Prostate gland (tissue), 2 donors: Measurements from ENCODE around the gene ZNF516. TPM values are rescaled to one million over a fixed set of nuclear protein-coding genes. Genes with fewer than 3 reads are reported as not detected.

Experiments used
- DNase-seq: peaks from one replicate; pipeline ENCODE4 v3.0.0-alpha.2; 2019; ENCODE audit warnings: low spot score
- H3K27ac ChIP-seq, 2 donors: fragments of 200-600 bp; sonication (generic); 2 replicates each; pipeline ENCODE4 v1.5.1; 2017 to 2019
- H3K27me3 ChIP-seq: fragments of 200-600 bp; sonication (generic); replicated peaks from 2 replicates; pipeline ENCODE4 v1.5.1; 2019; ENCODE audit not compliant: insufficient read depth
- H3K36me3 ChIP-seq, 2 donors: fragments of 200-600 bp; sonication (generic); 1 replicate in 1 of 2; 2 replicates in 1 of 2; pipeline versions ENCODE4 v1.5.1 to v1.8.1; 2017 to 2019
- H3K4me1 ChIP-seq: fragments of 200-600 bp; sonication (generic); replicated peaks from 2 replicates; pipeline ENCODE4 v1.5.1; 2019
- H3K4me3 ChIP-seq, 2 donors: fragments of 200-600 bp; sonication (generic); 2 replicates each; pipeline ENCODE4 v1.5.1; 2017 to 2019
- H3K9me3 ChIP-seq: fragments of 200-600 bp; sonication (generic); 2 replicates; pipeline ENCODE4 v1.5.1; 2017
- CTCF ChIP-seq, 4 experiments: fragments of 200-600 bp in 2 of 4; fragments of 450-650 bp in 2 of 4; sonication (generic) in 2 of 4; IDR thresholded peaks; 1 replicate in 3 of 4; 2 replicates in 1 of 4; pipeline ENCODE4 v1.5.1; 2016 to 2019; ENCODE audit warnings: antibody characterized with exemption in 4 of 4, mild to moderate bottlenecking in 2 of 4, moderate library complexity in 2 of 4
- POLR2A ChIP-seq: fragments of 450-650 bp; IDR thresholded peaks from one replicate; pipeline ENCODE4 v1.6.1; 2016; ENCODE audit warnings: antibody characterized with exemption, mild to moderate bottlenecking
- POLR2AphosphoS5 ChIP-seq: sonication (generic); formaldehyde crosslinking; IDR thresholded peaks from one replicate; pipeline ENCODE4 v1.6.1; 2017; ENCODE audit warnings: antibody characterized with exemption
- WGBS: methylation state at CpG from one replicate; pipeline ENCODE4 v1.1.5; 2018; 5-methylcytosine and 5-hydroxymethylcytosine counted together
- intact Hi-C: fragments of 100-400 bp; cut with DNase I; formaldehyde crosslinking; loops from one replicate; pipeline ENCODE4 v1.14.2; 2022
- total RNA-seq, 2 donors: library from RNA; depleted of rRNA; stranded (reverse); fragments of >200 nt; gene quantifications; one replicate each; pipeline ENCODE4 v1.1.0, GENCODE V29; 2016

ZNF516 gene
- total RNA-seq, 2 donors from 2014 or later = 25.0 to 158 TPM

- WGBS = 80% methylated on average over 19 of the region's 19 CpGs
- intact Hi-C loops = no loop called here
- no peak for DNase-seq
- TF ChIP-seq POLR2A = no peak
- no peak for TF ChIP-seq POLR2AphosphoS5
- TF ChIP-seq CTCF (IDR thresholded peaks at IDR 0.05) = no peak
- no peaks in the 10 kb centered on the region for H3K4me1 ChIP-seq
- no peaks in the 10 kb centered on the region for H3K9me3 ChIP-seq
- H3K36me3 ChIP-seq = no peaks in the 10 kb centered on the region
- peak overlapping the region in 1 of 2 donors; percentile 17 for H3K27ac ChIP-seq
- H3K4me3 ChIP-seq = no peak overlapping the region
- no peaks in the 10 kb centered on the region for H3K27me3 ChIP-seq
Measured at GRCh38 chr18:76412818-76413565, 82.0 kb downstream of the ZNF516 start.

GRCh38 chr18:76412010-76412817 lies 82.8 kb downstream of the ZNF516 start:
- DNase-seq = no peak
- intact Hi-C loops = no loop called here
- TF ChIP-seq POLR2AphosphoS5 (no peak), POLR2A (no peak), CTCF (IDR thresholded peaks at IDR 0.05) (no peak)
- Histone ChIP-seq H3K4me3 (no peak overlapping the region), H3K4me1 (no peaks in the 10 kb centered on the region), H3K27me3 (no peaks in the 10 kb centered on the region), H3K27ac (peak overlapping the region in 1 of 2 donors; percentile 17), H3K9me3 (no peaks in the 10 kb centered on the region), H3K36me3 (no peaks in the 10 kb centered on the region)
- WGBS = 57% methylated on average over 21 of the region's 21 CpGs

DNA sequence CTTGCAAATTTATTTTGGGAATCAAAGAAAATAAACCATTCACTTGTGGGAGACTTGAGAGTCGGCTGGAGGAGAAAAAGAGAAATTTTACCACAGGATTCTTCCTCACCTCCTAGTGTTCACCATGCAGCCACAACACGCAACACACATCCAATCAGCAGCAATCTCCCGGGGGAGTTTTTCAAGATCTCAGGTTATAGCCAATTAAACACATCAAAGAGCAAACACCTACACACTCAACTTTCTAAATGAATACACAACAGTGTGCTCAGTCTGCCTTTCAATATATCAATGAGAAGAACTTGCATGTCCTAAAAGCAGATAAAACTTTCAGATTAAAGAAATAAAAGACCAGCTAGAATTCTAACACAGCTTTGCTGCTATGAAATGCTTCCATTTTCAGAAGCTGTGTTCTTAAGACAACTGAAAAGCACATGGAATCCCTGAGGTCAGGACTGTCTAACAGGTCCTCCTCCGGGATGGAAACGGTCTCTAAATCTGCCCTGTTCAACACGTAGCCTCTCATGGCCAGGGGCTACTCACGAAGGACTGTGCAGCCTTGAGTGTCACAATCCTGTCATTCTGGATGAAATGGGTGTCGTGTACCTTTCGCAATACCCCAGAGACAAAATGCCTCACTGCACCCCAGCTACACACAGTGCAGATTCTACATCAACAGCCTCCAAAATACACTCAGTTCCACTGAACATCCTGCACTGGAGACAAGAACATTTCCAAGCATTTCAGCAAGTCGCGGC lies 84.2 kb downstream of the ZNF516 start:
- Histone ChIP-seq H3K27ac (no peak overlapping the region), H3K27me3 (no peaks in the 10 kb centered on the region), H3K36me3 (no peaks in the 10 kb centered on the region), H3K9me3 (no peaks in the 10 kb centered on the region), H3K4me3 (no peak overlapping the region), H3K4me1 (no peaks in the 10 kb centered on the region)
- intact Hi-C loops = no loop called here
- TF ChIP-seq CTCF (IDR thresholded peaks at IDR 0.05) (no peak), POLR2A (no peak), POLR2AphosphoS5 (no peak)
- no peak for DNase-seq
- WGBS = 57% methylated on average over 11 of the region's 11 CpGs

- H3K27me3 ChIP-seq = no peaks in the 10 kb centered on the region
- H3K27ac ChIP-seq = no peak overlapping the region
- no peak for DNase-seq
- H3K36me3 ChIP-seq = no peaks in the 10 kb centered on the region
- H3K4me3 ChIP-seq = no peak overlapping the region
- 60% methylated on average over 5 of the region's 5 CpGs for WGBS
- no peaks in the 10 kb centered on the region for H3K9me3 ChIP-seq
- intact Hi-C loops = no loop called here
- TF ChIP-seq POLR2AphosphoS5 = no peak
- TF ChIP-seq POLR2A = no peak
- no peak for TF ChIP-seq CTCF (IDR thresholded peaks at IDR 0.05)
- H3K4me1 ChIP-seq = no peaks in the 10 kb centered on the region
Measured at GRCh38 chr18:76410033-76410432, 85.0 kb downstream of the ZNF516 start.
